ENCODE data around the gene IGFBP1. TPM values are rescaled to one million over a fixed set of nuclear protein-coding genes. Genes with fewer than 3 reads are reported as not detected.

The IGFBP1 gene
- polyA plus RNA-seq, 2 of the 4 experiments (the other 2 are of a cell fraction) = 4.4 to 8.4 TPM

DNA sequence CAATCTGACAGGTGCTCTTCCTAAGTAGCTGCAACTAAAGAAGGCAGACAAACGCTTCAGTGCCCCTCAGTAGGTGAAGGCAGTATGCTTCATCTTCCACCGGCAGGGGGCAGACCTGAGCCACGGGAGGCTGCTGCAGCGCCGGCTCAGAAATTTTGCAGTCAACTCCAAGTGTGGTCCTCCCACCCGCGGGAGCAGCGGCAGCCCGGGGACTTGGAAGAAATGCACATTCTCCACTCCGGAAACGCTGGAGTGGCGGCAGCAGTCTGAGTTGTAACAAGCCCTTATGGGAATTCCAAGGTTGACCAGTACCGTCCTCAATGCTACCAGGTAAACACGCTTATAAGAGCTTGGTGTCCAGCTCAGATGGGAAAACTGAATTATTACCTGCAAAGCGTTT, 29.4 kb downstream of the IGFBP1 start:
- no peaks in the 10 kb centered on the region for H3K9me3 ChIP-seq
- peak overlapping the region; percentile 72 for H3K4me2 ChIP-seq
- peak; percentile 33 to 62; a peak in 4 of 6 replicates for ATAC-seq
- ChIA-PET POLR2A (no interaction called here), CTCF (interaction anchor here (0.7 to 11.7 kb wide), 41 partner anchors 9 to 1341 kb away, joined by 3 to 285 read pairs (median 4); no protein-coding TSS in a partner anchor)
- WGBS (ENCODE audit: missing lambda C conversion rate) = 8% methylated on average over 15 of the region's 15 CpGs
- no peak for FAIRE-seq
- no peak for TF ChIP-seq KDM5A (IDR thresholded peaks at IDR 0.05)
- TF ChIP-seq FOXS1 (CRISPR knock-in tag; IDR thresholded peaks at IDR 0.05) = no peak
- no peak for TF ChIP-seq HOXB5 (CRISPR knock-in tag; IDR thresholded peaks at IDR 0.05)
- no peak for TF ChIP-seq MAFK (IDR thresholded peaks at IDR 0.05; ENCODE audit: partially characterized antibody)
- TF ChIP-seq, protein P1, sequence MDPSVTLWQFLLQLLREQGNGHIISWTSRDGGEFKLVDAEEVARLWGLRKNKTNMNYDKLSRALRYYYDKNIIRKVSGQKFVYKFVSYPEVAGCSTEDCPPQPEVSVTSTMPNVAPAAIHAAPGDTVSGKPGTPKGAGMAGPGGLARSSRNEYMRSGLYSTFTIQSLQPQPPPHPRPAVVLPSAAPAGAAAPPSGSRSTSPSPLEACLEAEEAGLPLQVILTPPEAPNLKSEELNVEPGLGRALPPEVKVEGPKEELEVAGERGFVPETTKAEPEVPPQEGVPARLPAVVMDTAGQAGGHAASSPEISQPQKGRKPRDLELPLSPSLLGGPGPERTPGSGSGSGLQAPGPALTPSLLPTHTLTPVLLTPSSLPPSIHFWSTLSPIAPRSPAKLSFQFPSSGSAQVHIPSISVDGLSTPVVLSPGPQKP (IDR thresholded peaks at IDR 0.05; ENCODE audit: low read depth, low read length) = no peak
- TF ChIP-seq, protein P2, sequence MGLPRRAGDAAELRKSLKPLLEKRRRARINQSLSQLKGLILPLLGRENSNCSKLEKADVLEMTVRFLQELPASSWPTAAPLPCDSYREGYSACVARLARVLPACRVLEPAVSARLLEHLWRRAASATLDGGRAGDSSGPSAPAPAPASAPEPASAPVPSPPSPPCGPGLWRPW (IDR thresholded peaks at IDR 0.05) = no peak
- TF ChIP-seq ZSCAN20 (CRISPR knock-in tag; IDR thresholded peaks at IDR 0.05) = no peak
- no peak for TF ChIP-seq CBX8 (IDR thresholded peaks at IDR 0.05)
- TF ChIP-seq CHD4 (IDR thresholded peaks at IDR 0.05; ENCODE audit: borderline replicate concordance) = no peak
- no peak for TF ChIP-seq BHLHE40 (IDR thresholded peaks at IDR 0.05; ENCODE audit: low read depth, low read length)
- peak; percentile 93 for TF ChIP-seq SMC3 (IDR thresholded peaks at IDR 0.05)
- no peak for TF ChIP-seq POLR2A (IDR thresholded peaks at IDR 0.05; ENCODE audit: low read length)
- no peak for TF ChIP-seq HOXB13 (CRISPR knock-in tag; IDR thresholded peaks at IDR 0.05; ENCODE audit: low read depth)
- no peak for TF ChIP-seq RNF2 (IDR thresholded peaks at IDR 0.05; ENCODE audit: borderline replicate concordance, low read depth)
- TF ChIP-seq HEYL (CRISPR knock-in tag; IDR thresholded peaks at IDR 0.05) = no peak
- no peak for TF ChIP-seq ESRRA (IDR thresholded peaks at IDR 0.05; ENCODE audit: borderline replicate concordance, low read length)
- no peak for TF ChIP-seq CBX2 (IDR thresholded peaks at IDR 0.05; ENCODE audit: borderline replicate concordance, low read depth)
- TF ChIP-seq HOXA7 (CRISPR knock-in tag; IDR thresholded peaks at IDR 0.05) = no peak
- TF ChIP-seq JUN (IDR thresholded peaks at IDR 0.05) = peak in 1 of 2 experiments; percentile 41; a peak in 1 of 5 replicates
- TF ChIP-seq BCL3 (IDR thresholded peaks at IDR 0.05) = no peak
- no peak for TF ChIP-seq JUNB (IDR thresholded peaks at IDR 0.05)
- TF ChIP-seq EHMT2 (IDR thresholded peaks at IDR 0.05; ENCODE audit: low read depth) = no peak
- no peak for TF ChIP-seq PBX3 (IDR thresholded peaks at IDR 0.05)
- no peak for TF ChIP-seq KDM1A (IDR thresholded peaks at IDR 0.05; ENCODE audit: low read depth)
- TF ChIP-seq ZNF302 (CRISPR knock-in tag; IDR thresholded peaks at IDR 0.05) = no peak
- TF ChIP-seq TFCP2L1 (CRISPR knock-in tag; IDR thresholded peaks at IDR 0.05) = no peak
- no peak for TF ChIP-seq RFX5 (IDR thresholded peaks at IDR 0.05)
- TF ChIP-seq FOSL2 (IDR thresholded peaks at IDR 0.05) = no peak
- no peak for TF ChIP-seq FOSL2 (CRISPR knock-in tag; IDR thresholded peaks at IDR 0.05)
- TF ChIP-seq TP53 (CRISPR knock-in tag; IDR thresholded peaks at IDR 0.05) = no peak
- no peak for TF ChIP-seq RARB (CRISPR knock-in tag; IDR thresholded peaks at IDR 0.05)
- TF ChIP-seq RAD21 (conservative IDR thresholded peaks at IDR 0.05 in 1 of 2, IDR thresholded peaks at IDR 0.05 in 1 of 2) = peak; percentile 87 to 91
- no peak for TF ChIP-seq GATA3 (IDR thresholded peaks at IDR 0.05; ENCODE audit: borderline replicate concordance)
- peak; percentile 91 for TF ChIP-seq CTCF (IDR thresholded peaks at IDR 0.05)
- no peak for TF ChIP-seq EP300 (IDR thresholded peaks at IDR 0.05)
- TF ChIP-seq CHD2 (IDR thresholded peaks at IDR 0.05; ENCODE audit: low read length, partially characterized antibody) = no peak
- TF ChIP-seq MAX (IDR thresholded peaks at IDR 0.05) = 0 out of 2 replicates have a peak, but pooled peaks have one; percentile 45
- TF ChIP-seq NR3C1 (IDR thresholded peaks at IDR 0.05) = no peak
- no peak for TF ChIP-seq NPAS2 (CRISPR knock-in tag; IDR thresholded peaks at IDR 0.05; ENCODE audit: borderline replicate concordance)
- TF ChIP-seq CEBPB (IDR thresholded peaks at IDR 0.05) = no peak
- TF ChIP-seq FOSB (CRISPR knock-in tag; IDR thresholded peaks at IDR 0.05) = no peak
- H3K27ac ChIP-seq = peak overlapping the region in 1 of 2 experiments; percentile 37; a peak in 3 of 6 replicates
- H3K4me3 ChIP-seq = peak overlapping the region; percentile 66
- DNase-seq (ENCODE audit: low read depth in 1 of 2, low spot score in 1 of 2) = peak; percentile 69 to 78
- peaks cover 36% of the 10 kb centered on the region for H3K4me1 ChIP-seq
